SK-N-MC (cell line): ENCODE measurements around the gene CDC16.

Experiments used
- EZH2 ChIP-seq: fragments of 200-600 bp; sonication (generic); IDR thresholded peaks from one replicate; pipeline ENCODE4 v1.6.1; 2017; ENCODE audit warnings: antibody characterized with exemption
- FOXP2 ChIP-seq: optimal IDR thresholded peaks from 2 replicates; pipeline ENCODE3; 2011; ENCODE audit warnings: mild to moderate bottlenecking, moderate library complexity; ENCODE audit not compliant: insufficient read depth; ENCODE audit errors: extremely low read length, control extremely low read depth
- POLR2AphosphoS5 ChIP-seq: IDR thresholded peaks from 2 replicates; pipeline ENCODE4 v1.6.1; 2012; ENCODE audit warnings: mild to moderate bottlenecking, low read depth, low read length, borderline replicate concordance

DNA sequence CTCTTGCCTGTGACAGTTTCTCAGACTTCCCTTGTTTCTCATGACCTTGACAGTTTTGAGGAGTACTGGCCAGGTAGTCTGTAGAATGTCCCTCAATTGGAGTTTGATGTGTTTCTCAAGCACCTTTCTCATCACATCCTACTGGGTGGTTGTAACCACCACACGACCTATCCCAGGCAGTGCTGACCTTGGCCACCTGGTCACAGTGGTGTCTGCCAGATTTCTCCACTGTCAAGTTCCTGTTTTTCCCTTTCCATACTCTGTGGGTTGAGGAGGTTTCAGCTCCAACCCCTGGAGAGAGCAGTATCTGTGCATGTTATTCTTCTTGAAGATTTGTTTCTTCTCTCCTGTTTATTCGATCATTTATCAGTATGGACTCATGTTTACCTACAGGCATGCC lies 38.3 kb downstream of the CDC16 start:
- no peak for TF ChIP-seq EZH2
- TF ChIP-seq POLR2AphosphoS5: no peak
- no peak for TF ChIP-seq FOXP2
